Measurements from ENCODE around the gene FADS6. TPM values are rescaled to one million over a fixed set of nuclear protein-coding genes. Genes with fewer than 3 reads are reported as not detected.

FADS6 gene
- total RNA-seq, 1 experiment from 2014 or later: 1.2 TPM

DNA sequence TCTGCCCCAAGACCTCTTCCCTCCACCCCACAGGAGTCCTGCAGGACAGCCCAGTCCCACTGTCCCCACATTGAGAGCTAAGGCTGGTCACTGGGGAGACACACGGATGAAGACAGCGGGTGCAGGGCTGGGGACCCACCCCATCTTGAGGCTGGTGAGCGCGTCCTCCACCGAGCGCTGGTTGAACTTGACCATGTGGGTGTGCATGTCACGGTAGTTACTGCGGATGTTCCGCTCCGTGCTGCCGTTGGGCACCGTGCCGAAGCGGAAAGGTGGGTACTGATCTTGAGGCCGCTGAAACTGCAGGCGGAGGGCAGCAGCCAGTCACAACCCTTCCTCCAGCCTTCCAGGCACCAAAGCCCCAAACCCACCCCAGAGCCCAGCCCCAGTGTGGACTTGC lies 46.8 kb downstream of the FADS6 start:
- no peaks in the 10 kb centered on the region for H3K9me3 ChIP-seq (ENCODE audit: control insufficient read depth, low read depth, low read length)
- no peak for DNase-seq
- H3K4me2 ChIP-seq (ENCODE audit: insufficient read depth, insufficient read length, low read length): no peak overlapping the region
- peaks cover 28% of the 10 kb centered on the region for H3K27me3 ChIP-seq (ENCODE audit: insufficient read depth, low read length)
- Mint-ChIP-seq H3K27me3 (ENCODE audit: low read depth) (peaks cover 90% of the 10 kb centered on the region), H3K9me3 (no peaks in the 10 kb centered on the region), H3K36me3 (ENCODE audit: insufficient read depth in 1 of 3, low read depth in 3 of 3) (no peaks in the 10 kb centered on the region), H3K4me1 (peaks cover 3 to 5% of the 10 kb centered on the region in 2 experiments; a peak in 2 of 4 replicates), H3K27ac (no peak overlapping the region), H3K4me3 (no peak overlapping the region)
- no peak overlapping the region for H2AK5ac ChIP-seq (ENCODE audit: insufficient read length, low read length)
- H3K4me1 ChIP-seq (ENCODE audit: insufficient read depth, low read length): no peaks in the 10 kb centered on the region
- no peak overlapping the region for H3K4ac ChIP-seq (ENCODE audit: low read depth, low read length)
- H4K8ac ChIP-seq (replicated peaks; ENCODE audit: insufficient read length, low read depth, low read length): no peak overlapping the region
- no peak overlapping the region for H3K9ac ChIP-seq (ENCODE audit: extremely low read depth, insufficient read length, low read length)
- H2BK15ac ChIP-seq (ENCODE audit: low read depth, low read length): no peak overlapping the region
- H3K79me2 ChIP-seq (ENCODE audit: insufficient read depth, low read length): no peaks in the 10 kb centered on the region
- no peak overlapping the region for H2BK20ac ChIP-seq (ENCODE audit: low read depth, low read length, poor library complexity, severe bottlenecking)
- H3T11ph ChIP-seq (ENCODE audit: low read length): no peak overlapping the region
- H3K18ac ChIP-seq (ENCODE audit: insufficient read length, low read depth, low read length): no peak overlapping the region
- no peak overlapping the region for H3K56ac ChIP-seq (ENCODE audit: insufficient read length, low read depth, low read length)
- no peak overlapping the region for H4K91ac ChIP-seq (ENCODE audit: insufficient read length, low read depth, low read length)
- WGBS (ENCODE audit: extremely low coverage, insufficient read length, low lambda C conversion rate): no CpG with 5 or more reads among the region's 16 CpGs
- H3K27ac ChIP-seq (ENCODE audit: insufficient read length, low read depth, low read length): no peak overlapping the region
- no peaks in the 10 kb centered on the region for H3K23me2 ChIP-seq (ENCODE audit: insufficient read length, low read depth, low read length, poor library complexity, severe bottlenecking)
- TF ChIP-seq, protein P1, sequence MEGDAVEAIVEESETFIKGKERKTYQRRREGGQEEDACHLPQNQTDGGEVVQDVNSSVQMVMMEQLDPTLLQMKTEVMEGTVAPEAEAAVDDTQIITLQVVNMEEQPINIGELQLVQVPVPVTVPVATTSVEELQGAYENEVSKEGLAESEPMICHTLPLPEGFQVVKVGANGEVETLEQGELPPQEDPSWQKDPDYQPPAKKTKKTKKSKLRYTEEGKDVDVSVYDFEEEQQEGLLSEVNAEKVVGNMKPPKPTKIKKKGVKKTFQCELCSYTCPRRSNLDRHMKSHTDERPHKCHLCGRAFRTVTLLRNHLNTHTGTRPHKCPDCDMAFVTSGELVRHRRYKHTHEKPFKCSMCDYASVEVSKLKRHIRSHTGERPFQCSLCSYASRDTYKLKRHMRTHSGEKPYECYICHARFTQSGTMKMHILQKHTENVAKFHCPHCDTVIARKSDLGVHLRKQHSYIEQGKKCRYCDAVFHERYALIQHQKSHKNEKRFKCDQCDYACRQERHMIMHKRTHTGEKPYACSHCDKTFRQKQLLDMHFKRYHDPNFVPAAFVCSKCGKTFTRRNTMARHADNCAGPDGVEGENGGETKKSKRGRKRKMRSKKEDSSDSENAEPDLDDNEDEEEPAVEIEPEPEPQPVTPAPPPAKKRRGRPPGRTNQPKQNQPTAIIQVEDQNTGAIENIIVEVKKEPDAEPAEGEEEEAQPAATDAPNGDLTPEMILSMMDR (conservative IDR thresholded peaks at IDR 0.05): no peak
- no peak overlapping the region for H3K14ac ChIP-seq (ENCODE audit: insufficient read depth, low read length)
- H3K23ac ChIP-seq (ENCODE audit: insufficient read length, low read depth, low read length): no peak overlapping the region
- H2AFZ ChIP-seq (ENCODE audit: low read length): no peak overlapping the region
- H4K20me1 ChIP-seq (ENCODE audit: control insufficient read depth, insufficient read depth, insufficient read length): no peaks in the 10 kb centered on the region
- no peak overlapping the region for H2BK5ac ChIP-seq (ENCODE audit: insufficient read length, low read length)
- H2BK120ac ChIP-seq (ENCODE audit: low read depth, low read length, poor library complexity, severe bottlenecking): no peak overlapping the region
- H2BK12ac ChIP-seq (ENCODE audit: insufficient read length, low read depth, low read length): no peak overlapping the region
- no peaks in the 10 kb centered on the region for H3K79me1 ChIP-seq (ENCODE audit: insufficient read depth, low read depth, low read length, poor library complexity, severe bottlenecking)
- H4K5ac ChIP-seq (ENCODE audit: insufficient read length, low read depth, low read length): no peak overlapping the region
